Smooth muscle cell of the umbilical artery (primary cell): ENCODE data around the gene IQCE. TPM values are rescaled to one million over a fixed set of nuclear protein-coding genes. Genes with fewer than 3 reads are reported as not detected.

Source experiments
- total RNA-seq: library from RNA; depleted of rRNA; stranded (reverse); fragments of >200 nt; gene quantifications from 2 replicates; pipeline ENCODE4 v1.2.3, GENCODE V29; 2014

IQCE gene
- 6.8 and 11.7 TPM in 2 replicates for total RNA-seq

GRCh38 chr7:2558629-2559282 lies at the start of gene IQCE:
Gene IQCE (plus strand): TSS chr7:2558979. CDS start chr7:2559182, 203 bp downstream.

GRCh38 chr7:2519119-2519930 lies 39.5 kb upstream of the IQCE start, which contains the start of gene LFNG:
Gene LFNG (plus strand): TSS chr7:2519774. CDS start chr7:2519862, 88 bp downstream.

GRCh38 chr7:2555121-2556052 lies 3.4 kb upstream of the IQCE start, which contains the start of gene BRAT1:
Gene BRAT1 (minus strand): TSS chr7:2555524. CDS start chr7:2554431, 1,093 bp downstream.

GRCh38 chr7:2631946-2632732 lies 73.4 kb downstream of the IQCE start, which contains the start of gene TTYH3:
Gene TTYH3 (plus strand): TSS chr7:2631986. CDS start chr7:2632156, 170 bp downstream.

Other genes with a start within 250 kb of the IQCE start
- 17.2 and 41.7 TPM in 2 replicates for gene SNX8, start 244.5 kb upstream of the IQCE start, total RNA-seq
- gene EIF3B, start 204.2 kb upstream of the IQCE start, total RNA-seq = 205 and 273 TPM in 2 replicates
- 4.5 and 10.8 TPM in 2 replicates for gene CHST12, start 155.4 kb upstream of the IQCE start, total RNA-seq
- gene GRIFIN, start 82.6 kb upstream of the IQCE start, total RNA-seq = not detected in 2 replicates
- 12.2 and 16.6 TPM in 2 replicates for gene LFNG, start 39.2 kb upstream of the IQCE start, total RNA-seq
- gene BRAT1, start 3.5 kb upstream of the IQCE start, total RNA-seq = 24.1 and 31.8 TPM in 2 replicates
- 67.7 and 114 TPM in 2 replicates for gene TTYH3, start 73.0 kb downstream of the IQCE start, total RNA-seq
- gene AMZ1, start 129.2 kb downstream of the IQCE start, total RNA-seq = 0.30 and 0.37 TPM in 2 replicates